Measurements from ENCODE around the gene GRID2IP. TPM values are rescaled to one million over a fixed set of nuclear protein-coding genes. Genes with fewer than 3 reads are reported as not detected.
A peak's percentile ranks its signal among the peaks of the same experiment; 100 is the strongest.
"Not testable (repeated sequence)": the region's sequence is repeated elsewhere in the genome, so short reads cannot be mapped to it uniquely, and the experiment has no call there.

Gene GRID2IP
- total and polyA plus RNA-seq, 5 donors from 2014 or later, result 0.10 to 0.15 TPM; not detected in 3

GRCh38 chr7:6458676-6459075 is 92.6 kb downstream of the GRID2IP start:
- H3K36me3 ChIP-seq (ENCODE audit: control insufficient read depth, insufficient read depth, low read length), result peaks cover 12% of the 10 kb centered on the region
- not testable (repeated sequence) for H3K9me3 Mint-ChIP-seq; H3K4me3 Mint-ChIP-seq; H3K36me3 Mint-ChIP-seq; H3K9me3 ChIP-seq (ENCODE audit: control insufficient read depth in 2 of 2, low read length in 2 of 2); H3K4me3 ChIP-seq (ENCODE audit: low read depth, low read length); H3K27me3 ChIP-seq (ENCODE audit: control insufficient read depth, insufficient read depth, low read length); H3K27me3 Mint-ChIP-seq; H3K4me1 ChIP-seq (ENCODE audit: control insufficient read depth, insufficient read depth, low read length, poor library complexity, severe bottlenecking); H3K4me1 Mint-ChIP-seq; H3K27ac ChIP-seq (ENCODE audit: insufficient read depth, low read length, poor library complexity, severe bottlenecking); ATAC-seq (ENCODE audit: low read depth in 2 of 2); DNase-seq
- H3K27ac Mint-ChIP-seq, result peak overlapping the region in 1 of 3 donors; percentile 26

- Mint-ChIP-seq H3K4me1 (peaks cover 0 to 4% (median 0%) of the 10 kb centered on the region in 4 donors), H3K27ac (no peak overlapping the region), H3K27me3 (no peaks in the 10 kb centered on the region), H3K9me3 (peaks cover 0 to 2% (median 0%) of the 10 kb centered on the region in 7 donors), H3K36me3 (no peaks in the 10 kb centered on the region), H3K4me3 (peak overlapping the region in 1 of 4 donors; percentile 27)
- no peak overlapping the region for H3K27ac ChIP-seq (ENCODE audit: insufficient read depth, low read length, poor library complexity, severe bottlenecking)
- no peaks in the 10 kb centered on the region for H3K9me3 ChIP-seq (ENCODE audit: control insufficient read depth in 2 of 2, low read length in 2 of 2)
- no peak overlapping the region for H3K4me3 ChIP-seq (ENCODE audit: low read depth, low read length)
- peaks cover 4% of the 10 kb centered on the region for H3K4me1 ChIP-seq (ENCODE audit: control insufficient read depth, insufficient read depth, low read length, poor library complexity, severe bottlenecking)
- ATAC-seq (ENCODE audit: low read depth in 2 of 2) (no peak), DNase-seq (no peak)
- H3K27me3 ChIP-seq (ENCODE audit: control insufficient read depth, insufficient read depth, low read length), result no peaks in the 10 kb centered on the region
- H3K36me3 ChIP-seq (ENCODE audit: control insufficient read depth, insufficient read depth, low read length), result no peaks in the 10 kb centered on the region
Measured at GRCh38 chr7:6453734-6454133, 97.5 kb downstream of the GRID2IP start.

GRCh38 chr7:6451224-6451705 is 100.0 kb downstream of the GRID2IP start:
- H3K27ac Mint-ChIP-seq, result no peak overlapping the region
- H3K27me3 ChIP-seq (ENCODE audit: control insufficient read depth, insufficient read depth, low read length), result no peaks in the 10 kb centered on the region
- ATAC-seq (ENCODE audit: low read depth in 2 of 2) (no peak), DNase-seq (no peak)
- H3K4me1 ChIP-seq (ENCODE audit: control insufficient read depth, insufficient read depth, low read length, poor library complexity, severe bottlenecking), result peaks cover 13% of the 10 kb centered on the region
- no peaks in the 10 kb centered on the region for H3K36me3 Mint-ChIP-seq
- peaks cover 0 to 2% (median 0%) of the 10 kb centered on the region in 7 donors for H3K9me3 Mint-ChIP-seq
- H3K27me3 Mint-ChIP-seq, result peaks cover 8% of the 10 kb centered on the region
- H3K27ac ChIP-seq (ENCODE audit: insufficient read depth, low read length, poor library complexity, severe bottlenecking), result no peak overlapping the region
- H3K9me3 ChIP-seq (ENCODE audit: control insufficient read depth in 2 of 2, low read length in 2 of 2), result no peaks in the 10 kb centered on the region
- H3K36me3 ChIP-seq (ENCODE audit: control insufficient read depth, insufficient read depth, low read length), result no peaks in the 10 kb centered on the region
- peaks cover 3 to 15% (median 9%) of the 10 kb centered on the region in 4 donors for H3K4me1 Mint-ChIP-seq
- H3K4me3 ChIP-seq (ENCODE audit: low read depth, low read length), result no peak overlapping the region
- H3K4me3 Mint-ChIP-seq, result peak overlapping the region in 3 of 4 donors; percentile 52 to 82 (median 76)

GRCh38 chr7:6450591-6450990 is 100.7 kb downstream of the GRID2IP start:
- Mint-ChIP-seq H3K4me3 (peak overlapping the region in 2 of 4 donors; percentile 39 to 76), H3K4me1 (peaks cover 4 to 20% (median 11%) of the 10 kb centered on the region in 4 donors)
- not testable (repeated sequence) for DNase-seq; H3K9me3 ChIP-seq (ENCODE audit: control insufficient read depth in 2 of 2, low read length in 2 of 2); H3K4me3 ChIP-seq (ENCODE audit: low read depth, low read length); H3K36me3 Mint-ChIP-seq; H3K27me3 ChIP-seq (ENCODE audit: control insufficient read depth, insufficient read depth, low read length); ATAC-seq (ENCODE audit: low read depth in 2 of 2); H3K27ac Mint-ChIP-seq; H3K36me3 ChIP-seq (ENCODE audit: control insufficient read depth, insufficient read depth, low read length); H3K27ac ChIP-seq (ENCODE audit: insufficient read depth, low read length, poor library complexity, severe bottlenecking); H3K9me3 Mint-ChIP-seq; H3K27me3 Mint-ChIP-seq
- H3K4me1 ChIP-seq (ENCODE audit: control insufficient read depth, insufficient read depth, low read length, poor library complexity, severe bottlenecking), result peaks cover 13% of the 10 kb centered on the region

GRCh38 chr7:6449884-6450283 is 101.4 kb downstream of the GRID2IP start:
- Mint-ChIP-seq H3K4me3 (peak overlapping the region in 1 of 4 donors; percentile 50), H3K36me3 (peaks cover 10% of the 10 kb centered on the region), H3K4me1 (peaks cover 4 to 27% (median 15%) of the 10 kb centered on the region in 4 donors)
- not testable (repeated sequence) for H3K27me3 Mint-ChIP-seq; H3K27me3 ChIP-seq (ENCODE audit: control insufficient read depth, insufficient read depth, low read length); DNase-seq; H3K4me3 ChIP-seq (ENCODE audit: low read depth, low read length); H3K27ac ChIP-seq (ENCODE audit: insufficient read depth, low read length, poor library complexity, severe bottlenecking); ATAC-seq (ENCODE audit: low read depth in 2 of 2); H3K27ac Mint-ChIP-seq; H3K9me3 ChIP-seq (ENCODE audit: control insufficient read depth in 2 of 2, low read length in 2 of 2); H3K9me3 Mint-ChIP-seq
- Histone ChIP-seq H3K4me1 (ENCODE audit: control insufficient read depth, insufficient read depth, low read length, poor library complexity, severe bottlenecking) (peaks cover 13% of the 10 kb centered on the region), H3K36me3 (ENCODE audit: control insufficient read depth, insufficient read depth, low read length) (peaks cover 10% of the 10 kb centered on the region)

DNA sequence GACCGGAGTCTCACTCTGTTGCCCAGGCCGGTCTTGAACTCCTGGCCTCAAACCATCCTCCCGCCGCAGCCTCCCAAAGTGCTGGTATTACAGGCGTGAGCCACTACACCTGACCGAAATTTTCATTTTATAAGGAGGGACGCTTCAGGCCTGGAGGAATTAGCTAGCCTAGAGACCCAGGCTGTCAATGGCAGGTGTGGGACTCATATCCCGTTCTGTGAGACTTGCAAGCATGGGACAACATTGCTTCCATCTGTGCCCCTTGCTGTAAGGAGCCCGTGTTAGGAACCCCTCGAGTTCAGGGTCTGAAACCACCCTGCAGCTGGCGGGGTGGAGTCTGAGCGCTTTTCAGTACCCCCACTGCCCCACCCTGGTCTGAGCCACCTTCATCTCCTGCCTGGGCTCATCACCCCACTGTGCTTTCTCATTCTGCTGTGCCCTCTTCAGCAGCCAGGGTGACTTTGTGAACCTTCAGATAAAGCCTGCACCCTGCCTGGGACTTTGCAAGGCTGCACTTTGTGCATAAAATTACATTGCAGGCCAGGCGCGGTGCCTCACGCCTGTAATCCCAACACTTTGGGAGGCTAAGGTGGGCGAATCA is 102.2 kb downstream of the GRID2IP start:
- peak overlapping the region in 2 of 3 donors; percentile 73 to 98 for H3K27ac Mint-ChIP-seq
- peak in 1 of 3 donors; percentile 4 for DNase-seq

GRCh38 chr7:6447581-6448199 is 103.6 kb downstream of the GRID2IP start, which contains the start of gene DAGLB:
Gene DAGLB (minus strand): TSS chr7:6447954. CDS start chr7:6447842, 112 bp downstream.
- Mint-ChIP-seq H3K9me3 (peaks cover 0 to 2% (median 0%) of the 10 kb centered on the region in 7 donors), H3K4me1 (peaks cover 4 to 44% (median 25%) of the 10 kb centered on the region in 4 donors), H3K4me3 (peak within 1 kb of the TSS; percentile 94 to 100 (median 99)), H3K27me3 (peaks cover 8% of the 10 kb centered on the region), H3K27ac (peak within 1 kb of the TSS; percentile 95 to 98 (median 98)), H3K36me3 (peaks cover 20% of the 10 kb centered on the region)
- Histone ChIP-seq H3K36me3 (ENCODE audit: control insufficient read depth, insufficient read depth, low read length) (peaks cover 23% of the 10 kb centered on the region), H3K4me3 (ENCODE audit: low read depth, low read length) (peak within 1 kb of the TSS; percentile 89), H3K27ac (ENCODE audit: insufficient read depth, low read length, poor library complexity, severe bottlenecking) (peak within 1 kb of the TSS; percentile 81), H3K9me3 (ENCODE audit: control insufficient read depth in 2 of 2, low read length in 2 of 2) (no peaks in the 10 kb centered on the region), H3K27me3 (ENCODE audit: control insufficient read depth, insufficient read depth, low read length) (no peaks in the 10 kb centered on the region), H3K4me1 (ENCODE audit: control insufficient read depth, insufficient read depth, low read length, poor library complexity, severe bottlenecking) (peaks cover 13% of the 10 kb centered on the region)
- DNase-seq (peak; percentile 93 to 98 (median 95)), ATAC-seq (ENCODE audit: low read depth in 2 of 2) (peak; percentile 80)

More for the DNA sequence above, 102.2 kb downstream of the GRID2IP start:
- H3K27ac ChIP-seq (ENCODE audit: insufficient read depth, low read length, poor library complexity, severe bottlenecking), result no peak overlapping the region
- ATAC-seq (ENCODE audit: low read depth in 2 of 2), result no peak
- H3K27me3 ChIP-seq (ENCODE audit: control insufficient read depth, insufficient read depth, low read length), result no peaks in the 10 kb centered on the region
- Mint-ChIP-seq H3K9me3 (peaks cover 0 to 2% (median 0%) of the 10 kb centered on the region in 7 donors), H3K27me3 (peaks cover 8% of the 10 kb centered on the region), H3K4me3 (peak overlapping the region; percentile 61 to 74 (median 67)), H3K4me1 (peaks cover 4 to 35% (median 18%) of the 10 kb centered on the region in 4 donors), H3K36me3 (peaks cover 14% of the 10 kb centered on the region)
- H3K9me3 ChIP-seq (ENCODE audit: control insufficient read depth in 2 of 2, low read length in 2 of 2), result no peaks in the 10 kb centered on the region
- peaks cover 18% of the 10 kb centered on the region for H3K36me3 ChIP-seq (ENCODE audit: control insufficient read depth, insufficient read depth, low read length)
- H3K4me3 ChIP-seq (ENCODE audit: low read depth, low read length), result no peak overlapping the region
- H3K4me1 ChIP-seq (ENCODE audit: control insufficient read depth, insufficient read depth, low read length, poor library complexity, severe bottlenecking), result peaks cover 13% of the 10 kb centered on the region
